Measurements from ENCODE around the gene DHX35. TPM values are rescaled to one million over a fixed set of nuclear protein-coding genes. Genes with fewer than 3 reads are reported as not detected.

The DHX35 gene
- total and polyA plus RNA-seq, 10 of the 15 experiments (the other 5 are each of a cell fraction or from before 2014, with no cell fraction given) = 4.3 to 21.6 (median 14.9) TPM

GRCh38 chr20:38917657-38918056, 44.5 kb upstream of the DHX35 start:
- H4K20me1 ChIP-seq (ENCODE audit: control insufficient read depth, insufficient read depth) = no peaks in the 10 kb centered on the region
- in situ Hi-C loops (cut with MboI) (no loop called here), intact Hi-C loops (cut with micrococcal nuclease; ENCODE audit: unreplicated experiment) (no loop called here)
- H3K9ac ChIP-seq (ENCODE audit: control insufficient read depth, insufficient read depth, low read length) = no peak overlapping the region
- no peaks in the 10 kb centered on the region for H3K4me1 ChIP-seq (ENCODE audit: control insufficient read depth, insufficient read depth, low read length)
- WGBS (ENCODE audit: insufficient coverage, insufficient replicate concordance, low lambda C conversion rate, missing lambda C conversion rate) = 82% methylated on average over 4 of the region's 4 CpGs
- BruUV-seq (replicated peaks) = no TSS peak
- H3K36me3 ChIP-seq (ENCODE audit: control insufficient read depth in 2 of 2, insufficient read depth in 2 of 2, low read length in 1 of 2) = peaks cover 22 to 28% of the 10 kb centered on the region in 2 experiments
- no peak overlapping the region for H2AFZ ChIP-seq (ENCODE audit: control insufficient read depth, low read depth, low read length)
- DNase-seq (ENCODE audit: low read depth, low spot score) = no peak
- no peaks in the 10 kb centered on the region for H3K9me3 ChIP-seq (replicated peaks; ENCODE audit: control insufficient read depth, insufficient read depth, low read length)
- no peak for TF ChIP-seq NFYA (IDR thresholded peaks at IDR 0.05; ENCODE audit: borderline replicate concordance, low read depth, low read length)
- TF ChIP-seq HSF1 (IDR thresholded peaks at IDR 0.05; ENCODE audit: low read depth, low read length) = no peak
- TF ChIP-seq PAX5 (IDR thresholded peaks at IDR 0.05; ENCODE audit: borderline replicate concordance, low read depth, low read length) = no peak
- no peak overlapping the region for H3K27ac ChIP-seq (ENCODE audit: control insufficient read depth, insufficient read depth)
- CTCF ChIA-PET = interaction anchor here (0.7 to 1.2 kb wide), 2 partner anchors 108 to 110 kb away, joined by 3 to 4 read pairs; no protein-coding TSS in a partner anchor
- RAD21 ChIA-PET (ENCODE audit: unreplicated experiment) = no interaction called here
- POLR2A ChIA-PET = interaction anchor here (0.6 kb wide), 1 partner anchor 16 kb away, joined by 3 read pairs; no protein-coding TSS in a partner anchor
- H3K4me3 ChIP-seq = no peak overlapping the region
- no peak for FAIRE-seq
- no peaks in the 10 kb centered on the region for H3K79me2 ChIP-seq (ENCODE audit: control insufficient read depth, insufficient read depth, low read length)
- H3K4me2 ChIP-seq (ENCODE audit: control insufficient read depth, insufficient read depth) = no peak overlapping the region
- no peak for ATAC-seq
- SMC1A ChIA-PET (ENCODE audit: uncharacterized antibody, unreplicated experiment) = no interaction called here
- H3K27me3 ChIP-seq (replicated peaks in 1 of 2; ENCODE audit: control insufficient read depth in 2 of 2, insufficient read depth in 2 of 2, low read length in 1 of 2) = no peaks in the 10 kb centered on the region

GRCh38 chr20:38918172-38918571, 44.0 kb upstream of the DHX35 start:
- BruUV-seq (replicated peaks) = no TSS peak
- Histone ChIP-seq H3K9me3 (replicated peaks; ENCODE audit: control insufficient read depth, insufficient read depth, low read length) (no peaks in the 10 kb centered on the region), H3K4me3 (no peak overlapping the region), H2AFZ (ENCODE audit: control insufficient read depth, low read depth, low read length) (no peak overlapping the region), H3K4me1 (ENCODE audit: control insufficient read depth, insufficient read depth, low read length) (no peaks in the 10 kb centered on the region), H4K20me1 (ENCODE audit: control insufficient read depth, insufficient read depth) (no peaks in the 10 kb centered on the region), H3K9ac (ENCODE audit: control insufficient read depth, insufficient read depth, low read length) (no peak overlapping the region), H3K79me2 (ENCODE audit: control insufficient read depth, insufficient read depth, low read length) (no peaks in the 10 kb centered on the region), H3K27me3 (replicated peaks in 1 of 2; ENCODE audit: control insufficient read depth in 2 of 2, insufficient read depth in 2 of 2, low read length in 1 of 2) (no peaks in the 10 kb centered on the region), H3K36me3 (ENCODE audit: control insufficient read depth in 2 of 2, insufficient read depth in 2 of 2, low read length in 1 of 2) (peaks cover 22 to 25% of the 10 kb centered on the region in 2 experiments), H3K27ac (ENCODE audit: control insufficient read depth, insufficient read depth) (no peak overlapping the region), H3K4me2 (ENCODE audit: control insufficient read depth, insufficient read depth) (no peak overlapping the region)
- FAIRE-seq (no peak), DNase-seq (ENCODE audit: low read depth, low spot score) (no peak), ATAC-seq (no peak)
- TF ChIP-seq FOS (IDR thresholded peaks at IDR 0.05; ENCODE audit: borderline replicate concordance, extremely low read depth, insufficient read length) (no peak), RCOR1 (conservative IDR thresholded peaks at IDR 0.05; ENCODE audit: low read depth, low read length) (no peak), MLLT1 (IDR thresholded peaks at IDR 0.05) (no peak), SREBF1 (IDR thresholded peaks at IDR 0.05; ENCODE audit: low read length) (no peak), EED (IDR thresholded peaks at IDR 0.05; ENCODE audit: low read depth) (no peak), ETV6 (conservative IDR thresholded peaks at IDR 0.05 in 1 of 2, IDR thresholded peaks at IDR 0.05 in 1 of 2; ENCODE audit: borderline replicate concordance in 1 of 2, low read depth in 1 of 2) (no peak), E2F4 (IDR thresholded peaks at IDR 0.05; ENCODE audit: low read depth, low read length) (no peak), SREBF2 (IDR thresholded peaks at IDR 0.05; ENCODE audit: low read length) (no peak), CHD1 (IDR thresholded peaks at IDR 0.05; ENCODE audit: low read depth, low read length) (no peak)
- POLR2A ChIA-PET = no interaction called here
- SMC1A ChIA-PET (ENCODE audit: uncharacterized antibody, unreplicated experiment) = no interaction called here
- RAD21 ChIA-PET (ENCODE audit: unreplicated experiment) = no interaction called here
- in situ Hi-C loops (cut with MboI) (no loop called here), intact Hi-C loops (cut with micrococcal nuclease; ENCODE audit: unreplicated experiment) (no loop called here)
- CTCF ChIA-PET = no interaction called here
- WGBS (ENCODE audit: insufficient coverage, insufficient replicate concordance, low lambda C conversion rate, missing lambda C conversion rate) = 99% methylated on average over 19 of the region's 19 CpGs
